Measurements from ENCODE around the gene ATXN7L2. TPM values are rescaled to one million over a fixed set of nuclear protein-coding genes. Genes with fewer than 3 reads are reported as not detected.

The ATXN7L2 gene
- total and polyA plus RNA-seq, 3 experiments from 2014 or later, result 8.7 to 15.3 (median 14.6) TPM

GRCh38 chr1:109529881-109530456 is 46.3 kb downstream of the ATXN7L2 start:
- H3K27me3 Mint-ChIP-seq, result no peaks in the 10 kb centered on the region
- CTCF ChIA-PET, result interaction anchor here (0.8 to 26.1 kb wide), 5 partner anchors 10 to 253 kb away, joined by 3 to 1339 read pairs (median 4); partner anchors contain the start of genes AMIGO1, ATXN7L2, CYB561D1 and PSRC1
- H3K27me3 ChIP-seq (ENCODE audit: insufficient read depth, low read length, poor library complexity, severe bottlenecking), result no peaks in the 10 kb centered on the region
- peaks cover 0 to 1% (median 0%) of the 10 kb centered on the region in 3 donors for H3K36me3 Mint-ChIP-seq
- H3K9me3 ChIP-seq (ENCODE audit: low read length), result no peaks in the 10 kb centered on the region
- no peak overlapping the region for H3K4me3 ChIP-seq (ENCODE audit: low read length)
- H3K27ac ChIP-seq (ENCODE audit: low read depth, low read length), result no peak overlapping the region
- peaks cover 30% of the 10 kb centered on the region for H3K4me1 ChIP-seq (ENCODE audit: insufficient read depth, low read length)
- DNase-seq, result no peak
- POLR2A ChIA-PET, result interaction anchor here (1.0 to 3.3 kb wide), 3 partner anchors 20 to 39 kb away, joined by 4 to 15 read pairs (median 5); partner anchors contain the start of gene AMIGO1
- H3K4me1 Mint-ChIP-seq, result peaks cover 19 to 23% (median 20%) of the 10 kb centered on the region in 3 donors
- H3K9me3 Mint-ChIP-seq, result no peaks in the 10 kb centered on the region
- H3K4me3 Mint-ChIP-seq, result no peak overlapping the region
- no peaks in the 10 kb centered on the region for H3K36me3 ChIP-seq (ENCODE audit: insufficient read depth, low read length)
- H3K27ac Mint-ChIP-seq, result no peak overlapping the region

- Mint-ChIP-seq H3K27ac (peak overlapping the region in 1 of 8 donors; percentile 27), H3K4me1 (peaks cover 19 to 23% (median 20%) of the 10 kb centered on the region in 3 donors), H3K36me3 (peaks cover 0 to 1% (median 0%) of the 10 kb centered on the region in 3 donors), H3K4me3 (peak overlapping the region in 1 of 7 donors; percentile 14), H3K27me3 (no peaks in the 10 kb centered on the region), H3K9me3 (no peaks in the 10 kb centered on the region)
- Histone ChIP-seq H3K36me3 (ENCODE audit: insufficient read depth, low read length) (no peaks in the 10 kb centered on the region), H3K4me3 (ENCODE audit: low read length) (no peak overlapping the region), H3K27ac (ENCODE audit: low read depth, low read length) (no peak overlapping the region), H3K4me1 (ENCODE audit: insufficient read depth, low read length) (peaks cover 30% of the 10 kb centered on the region), H3K9me3 (ENCODE audit: low read length) (no peaks in the 10 kb centered on the region), H3K27me3 (ENCODE audit: insufficient read depth, low read length, poor library complexity, severe bottlenecking) (no peaks in the 10 kb centered on the region)
- ChIA-PET POLR2A (interaction anchor here (1.0 to 3.3 kb wide), 3 partner anchors 21 to 40 kb away, joined by 4 to 15 read pairs (median 5); partner anchors contain the start of gene AMIGO1), CTCF (interaction anchor here (0.8 to 26.1 kb wide), 5 partner anchors 7 to 248 kb away, joined by 3 to 1339 read pairs (median 31); partner anchors contain the start of genes AMIGO1, ATXN7L2, CYB561D1 and PSRC1)
- DNase-seq, result no peak
Observed at GRCh38 chr1:109530457-109531087, 46.9 kb downstream of the ATXN7L2 start.

GRCh38 chr1:109531380-109531779 is 47.7 kb downstream of the ATXN7L2 start:
- no peaks in the 10 kb centered on the region for H3K9me3 ChIP-seq (ENCODE audit: low read length)
- H3K27me3 ChIP-seq (ENCODE audit: insufficient read depth, low read length, poor library complexity, severe bottlenecking), result no peaks in the 10 kb centered on the region
- Mint-ChIP-seq H3K36me3 (peaks cover 0 to 1% (median 0%) of the 10 kb centered on the region in 3 donors), H3K27ac (peak overlapping the region in 4 of 8 donors; percentile 10 to 91 (median 34)), H3K9me3 (no peaks in the 10 kb centered on the region), H3K4me1 (peaks cover 19 to 23% (median 20%) of the 10 kb centered on the region in 3 donors), H3K27me3 (no peaks in the 10 kb centered on the region), H3K4me3 (peak overlapping the region in 3 of 7 donors; percentile 24 to 37 (median 25))
- no peaks in the 10 kb centered on the region for H3K36me3 ChIP-seq (ENCODE audit: insufficient read depth, low read length)
- H3K27ac ChIP-seq (ENCODE audit: low read depth, low read length), result no peak overlapping the region
- H3K4me1 ChIP-seq (ENCODE audit: insufficient read depth, low read length), result peaks cover 30% of the 10 kb centered on the region
- CTCF ChIA-PET, result interaction anchor here (0.6 to 26.1 kb wide), 31 partner anchors 8 to 497 kb away, joined by 3 to 1339 read pairs (median 8); partner anchors contain the start of genes AHCYL1, AMIGO1, ATXN7L2 and CYB561D1
- no peak overlapping the region for H3K4me3 ChIP-seq (ENCODE audit: low read length)
- DNase-seq, result no peak
- POLR2A ChIA-PET, result interaction anchor here (1.0 to 3.3 kb wide), 7 partner anchors 22 to 104 kb away, joined by 3 to 20 read pairs (median 13); partner anchors contain the start of genes AMIGO1 and CYB561D1

- no peaks in the 10 kb centered on the region for H3K36me3 ChIP-seq (ENCODE audit: insufficient read depth, low read length)
- H3K27me3 ChIP-seq (ENCODE audit: insufficient read depth, low read length, poor library complexity, severe bottlenecking), result no peaks in the 10 kb centered on the region
- H3K9me3 ChIP-seq (ENCODE audit: low read length), result no peaks in the 10 kb centered on the region
- ChIA-PET POLR2A (interaction anchor here (1.0 to 3.3 kb wide), 11 partner anchors 14 to 106 kb away, joined by 3 to 20 read pairs (median 10); partner anchors contain the start of genes AMIGO1, ATXN7L2 and CYB561D1), CTCF (interaction anchor here (0.6 to 26.1 kb wide), 43 partner anchors 9 to 497 kb away, joined by 3 to 1339 read pairs (median 5); partner anchors contain the start of genes AHCYL1, AMIGO1, ATXN7L2 and CYB561D1)
- Mint-ChIP-seq H3K27ac (peak overlapping the region in 4 of 8 donors; percentile 86 to 94 (median 90)), H3K9me3 (no peaks in the 10 kb centered on the region), H3K27me3 (peaks cover 0 to 2% of the 10 kb centered on the region in 2 donors), H3K4me1 (peaks cover 19 to 23% (median 20%) of the 10 kb centered on the region in 3 donors), H3K4me3 (peak overlapping the region in 5 of 7 donors; percentile 83 to 90 (median 86)), H3K36me3 (peaks cover 0 to 1% (median 0%) of the 10 kb centered on the region in 3 donors)
- H3K27ac ChIP-seq (ENCODE audit: low read depth, low read length), result no peak overlapping the region
- no peak overlapping the region for H3K4me3 ChIP-seq (ENCODE audit: low read length)
- DNase-seq, result no peak
- H3K4me1 ChIP-seq (ENCODE audit: insufficient read depth, low read length), result peaks cover 30% of the 10 kb centered on the region
Observed at GRCh38 chr1:109531826-109532364, 48.2 kb downstream of the ATXN7L2 start.

- Histone ChIP-seq H3K36me3 (ENCODE audit: insufficient read depth, low read length) (no peaks in the 10 kb centered on the region), H3K27ac (ENCODE audit: low read depth, low read length) (peak overlapping the region; percentile 2), H3K9me3 (ENCODE audit: low read length) (no peaks in the 10 kb centered on the region), H3K4me3 (ENCODE audit: low read length) (peak overlapping the region; percentile 49), H3K27me3 (ENCODE audit: insufficient read depth, low read length, poor library complexity, severe bottlenecking) (no peaks in the 10 kb centered on the region), H3K4me1 (ENCODE audit: insufficient read depth, low read length) (peaks cover 30% of the 10 kb centered on the region)
- peak; percentile 80 to 93 (median 87) for DNase-seq
- H3K27me3 Mint-ChIP-seq, result peaks cover 0 to 2% of the 10 kb centered on the region in 2 donors
- H3K27ac Mint-ChIP-seq, result peak overlapping the region; percentile 72 to 97 (median 87)
- H3K4me3 Mint-ChIP-seq, result peak overlapping the region; percentile 76 to 91 (median 86)
- ChIA-PET CTCF (interaction anchor here (0.6 to 26.1 kb wide), 46 partner anchors 9 to 498 kb away, joined by 3 to 1339 read pairs (median 5); partner anchors contain the start of genes AHCYL1, AMIGO1, ATXN7L2 and CYB561D1), POLR2A (interaction anchor here (0.6 to 3.3 kb wide), 12 partner anchors 14 to 256 kb away, joined by 3 to 20 read pairs (median 8); partner anchors contain the start of genes AMIGO1, ATXN7L2 and CYB561D1)
- peaks cover 0 to 1% (median 0%) of the 10 kb centered on the region in 3 donors for H3K36me3 Mint-ChIP-seq
- H3K9me3 Mint-ChIP-seq, result no peaks in the 10 kb centered on the region
- peaks cover 19 to 23% (median 20%) of the 10 kb centered on the region in 3 donors for H3K4me1 Mint-ChIP-seq
Observed at GRCh38 chr1:109532365-109533136, 48.8 kb downstream of the ATXN7L2 start.

- H3K4me1 Mint-ChIP-seq, result peaks cover 19 to 23% (median 20%) of the 10 kb centered on the region in 3 donors
- no peaks in the 10 kb centered on the region for H3K9me3 Mint-ChIP-seq
- ChIA-PET POLR2A (no interaction called here), CTCF (interaction anchor here (1.4 to 26.1 kb wide), 5 partner anchors 10 to 257 kb away, joined by 4 to 1339 read pairs (median 31); partner anchors contain the start of genes AMIGO1, ATXN7L2, CYB561D1 and PSRC1)
- Histone ChIP-seq H3K9me3 (ENCODE audit: low read length) (no peaks in the 10 kb centered on the region), H3K27ac (ENCODE audit: low read depth, low read length) (no peak overlapping the region), H3K36me3 (ENCODE audit: insufficient read depth, low read length) (no peaks in the 10 kb centered on the region), H3K27me3 (ENCODE audit: insufficient read depth, low read length, poor library complexity, severe bottlenecking) (no peaks in the 10 kb centered on the region), H3K4me1 (ENCODE audit: insufficient read depth, low read length) (peaks cover 30% of the 10 kb centered on the region), H3K4me3 (ENCODE audit: low read length) (no peak overlapping the region)
- no peak overlapping the region for H3K4me3 Mint-ChIP-seq
- H3K27me3 Mint-ChIP-seq, result peaks cover 0 to 2% of the 10 kb centered on the region in 2 donors
- DNase-seq, result no peak
- H3K27ac Mint-ChIP-seq, result peak overlapping the region in 1 of 8 donors; percentile 66
- peaks cover 0 to under 1% (median 0%) of the 10 kb centered on the region in 3 donors for H3K36me3 Mint-ChIP-seq
Observed at GRCh38 chr1:109534307-109534858, 50.7 kb downstream of the ATXN7L2 start.
